HG03469 (cell line): Measurements from ENCODE around the gene POMT2.
"Not testable (repeated sequence)": the region's sequence is repeated elsewhere in the genome, so short reads cannot be mapped to it uniquely, and the experiment has no call there.

ENCODE experiments used
- ATAC-seq: cut with Tn5 transposase; IDR thresholded peaks from one replicate; pipeline ENCODE4 v1.9.1; 2021; ENCODE audit warnings: mild to moderate bottlenecking, moderate library complexity, moderate number of reproducible peaks; ENCODE audit not compliant: unreplicated experiment

POMT2 gene

GRCh38 chr14:77302926-77303325 is 17.8 kb downstream of the POMT2 start:
- ATAC-seq: no peak

- ATAC-seq: no peak
These were observed 19.6 kb downstream of the POMT2 start for GRCh38 chr14:77301103-77301502.

- no peak for ATAC-seq
These were observed 20.9 kb downstream of the POMT2 start for GRCh38 chr14:77299771-77300170.

GRCh38 chr14:77296906-77297305 is 23.8 kb downstream of the POMT2 start:
- no peak for ATAC-seq

- no peak for ATAC-seq
These were observed 24.5 kb downstream of the POMT2 start for GRCh38 chr14:77296155-77296554.

- ATAC-seq: no peak
These were observed 30.0 kb downstream of the POMT2 start for GRCh38 chr14:77290705-77291104.

GRCh38 chr14:77286576-77286975 is 34.1 kb downstream of the POMT2 start:
- ATAC-seq: no peak

- no peak for ATAC-seq
These were observed 36.2 kb downstream of the POMT2 start for GRCh38 chr14:77284466-77284865.

GRCh38 chr14:77284066-77284465 is 36.6 kb downstream of the POMT2 start:
- no peak for ATAC-seq

GRCh38 chr14:77281852-77282410 is 38.8 kb downstream of the POMT2 start:
- no peak for ATAC-seq

- ATAC-seq: not testable (repeated sequence)
These were observed 39.8 kb downstream of the POMT2 start for GRCh38 chr14:77280921-77281320.

- ATAC-seq: no peak
These were observed 41.0 kb downstream of the POMT2 start for GRCh38 chr14:77279719-77280118.

- ATAC-seq: no peak
These were observed 42.0 kb downstream of the POMT2 start for GRCh38 chr14:77278461-77279230.

- ATAC-seq: no peak
These were observed 43.7 kb downstream of the POMT2 start for GRCh38 chr14:77276959-77277358.

GRCh38 chr14:77276295-77276935 is 44.3 kb downstream of the POMT2 start:
- no peak for ATAC-seq

- ATAC-seq: no peak
These were observed 45.1 kb downstream of the POMT2 start for GRCh38 chr14:77275601-77276017.

- no peak for ATAC-seq
These were observed 45.6 kb downstream of the POMT2 start for GRCh38 chr14:77275041-77275580.

GRCh38 chr14:77273796-77274195 is 46.9 kb downstream of the POMT2 start:
- no peak for ATAC-seq

GRCh38 chr14:77272261-77272660 is 48.4 kb downstream of the POMT2 start:
- no peak for ATAC-seq

- ATAC-seq: no peak
These were observed 49.5 kb downstream of the POMT2 start, which contains the start of gene NGB for GRCh38 chr14:77271113-77271710. TSS of gene NGB (minus strand) at chr14:77271206. CDS start at chr14:77270937, 269 bp downstream.

GRCh38 chr14:77270361-77271112 is 50.1 kb downstream of the POMT2 start:
- ATAC-seq: no peak
